ENCODE results near the gene SRCAP.

SRCAP gene

DNA sequence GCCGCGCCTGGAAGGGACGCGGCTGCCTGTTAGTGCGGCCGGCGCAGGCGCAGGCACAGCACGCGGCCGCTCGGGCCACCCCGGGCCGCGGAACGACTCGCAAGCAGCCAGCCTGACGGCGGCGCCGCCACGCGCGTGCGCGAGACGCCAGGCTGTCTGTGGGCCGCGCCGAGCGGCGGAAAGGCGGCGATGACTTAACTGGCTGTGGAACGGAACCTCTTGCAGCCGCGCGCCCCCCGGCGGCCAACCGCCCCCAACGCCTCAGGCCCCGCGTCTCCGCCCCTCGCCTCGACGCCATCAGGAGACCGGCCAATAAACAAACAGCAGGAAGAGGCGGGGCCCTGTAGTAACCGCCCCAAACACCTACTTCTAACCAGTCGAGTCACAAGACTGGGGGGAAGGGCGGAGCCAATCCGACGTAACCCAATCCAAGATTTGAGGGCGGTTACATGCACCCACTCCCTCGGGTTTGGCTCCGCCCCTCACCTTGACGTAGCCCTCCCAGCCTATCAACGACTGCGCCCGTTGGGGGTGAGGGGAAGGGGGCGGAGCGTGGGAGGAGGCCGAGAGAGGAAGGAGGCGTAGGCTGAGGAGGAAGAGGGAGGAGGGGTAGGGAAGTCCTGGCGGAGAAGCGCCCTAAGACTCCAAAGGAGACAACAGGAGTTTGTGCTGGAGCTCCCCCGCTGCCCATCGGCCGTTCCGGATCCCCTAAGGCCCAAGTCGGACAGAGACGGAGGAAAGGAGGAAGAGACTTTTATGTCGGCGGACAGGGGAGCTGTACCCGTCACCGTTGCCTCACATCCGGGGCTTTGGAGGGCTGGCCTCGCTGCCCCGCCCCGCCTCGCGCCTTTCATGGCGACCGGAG, 40.9 kb upstream of the SRCAP start, which contains the start of gene FBRS:
TSS of gene FBRS (plus strand) at position 566 of the 865 bp plus-strand sequence. CDS start 1,088 bp downstream, outside the sequence.
- Mint-ChIP-seq H3K4me1 (peaks cover 28% of the 10 kb centered on the region), H3K9me3 (no peaks in the 10 kb centered on the region), H3K27ac (peak within 1 kb of the TSS; percentile 99 to 100 (median 100)), H3K36me3 (ENCODE audit: low read depth) (peaks cover 33% of the 10 kb centered on the region), H3K27me3 (ENCODE audit: low read depth) (peaks cover 4% of the 10 kb centered on the region), H3K4me3 (peak within 1 kb of the TSS; percentile 94 to 96 (median 96))
- peak; percentile 84 to 89 (median 86) for TF ChIP-seq CTCF (IDR thresholded peaks at IDR 0.05; ENCODE audit: unreplicated experiment in 3 of 3)

GRCh38 chr16:30658731-30659506, 40.1 kb upstream of the SRCAP start:
- peak in 1 of 3 experiments; percentile 37 for TF ChIP-seq CTCF (IDR thresholded peaks at IDR 0.05; ENCODE audit: unreplicated experiment in 3 of 3)
- Mint-ChIP-seq H3K9me3 (no peaks in the 10 kb centered on the region), H3K27ac (peak overlapping the region; percentile 99 to 100 (median 100)), H3K27me3 (ENCODE audit: low read depth) (peaks cover 4% of the 10 kb centered on the region), H3K4me3 (peak overlapping the region; percentile 94 to 96 (median 96)), H3K36me3 (ENCODE audit: low read depth) (peaks cover 41% of the 10 kb centered on the region), H3K4me1 (peaks cover 36% of the 10 kb centered on the region)

DNA sequence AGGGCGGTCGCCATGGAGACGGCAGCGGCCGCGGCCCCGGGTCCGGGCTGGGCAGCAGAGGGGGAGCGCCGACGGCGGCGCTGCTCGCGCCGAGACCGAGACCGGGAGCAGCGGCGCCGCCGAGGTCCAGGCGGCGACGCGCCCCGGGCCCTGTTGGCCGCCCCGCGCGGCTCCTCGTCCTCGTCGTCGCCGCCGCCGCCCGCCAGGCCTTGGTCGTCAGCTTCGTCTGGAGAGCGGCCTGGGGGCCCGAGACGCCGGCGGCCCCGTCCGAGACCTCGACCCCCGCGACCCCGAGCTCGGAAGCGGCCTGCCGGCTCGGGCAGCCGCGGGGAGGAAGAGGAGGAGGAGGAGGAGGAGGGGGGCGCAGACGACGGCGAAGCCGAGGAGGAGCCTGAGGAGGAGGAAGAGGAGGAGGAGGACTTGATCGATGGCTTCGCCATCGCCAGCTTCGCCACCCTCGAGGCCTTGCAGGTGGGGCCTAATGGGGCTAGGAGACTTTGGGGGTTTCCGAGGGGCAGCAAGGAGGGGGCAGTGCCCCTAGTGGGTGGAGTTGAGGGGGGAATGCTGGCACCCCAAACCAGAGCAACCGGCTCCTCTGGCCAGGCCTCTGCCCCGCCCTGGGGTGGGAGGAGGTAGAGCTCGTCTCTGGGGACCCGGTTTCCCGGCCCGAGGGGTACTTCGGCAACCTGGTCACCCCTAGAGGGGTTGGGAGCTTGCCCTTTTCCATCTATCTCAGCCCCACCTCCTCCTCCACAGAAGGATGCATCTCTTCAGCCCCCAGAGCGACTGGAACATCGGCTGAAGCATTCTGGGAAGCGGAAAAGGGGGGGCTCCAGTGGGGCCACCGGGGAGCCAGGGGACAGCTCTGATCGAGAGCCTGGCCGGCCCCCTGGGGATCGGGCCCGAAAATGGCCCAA, 39.2 kb upstream of the SRCAP start:
- peaks cover 36% of the 10 kb centered on the region for H3K4me1 Mint-ChIP-seq
- TF ChIP-seq CTCF (IDR thresholded peaks at IDR 0.05; ENCODE audit: unreplicated experiment in 3 of 3): no peak
- H3K27ac Mint-ChIP-seq: peak overlapping the region; percentile 49 to 73 (median 62)
- peaks cover 37% of the 10 kb centered on the region for H3K36me3 Mint-ChIP-seq (ENCODE audit: low read depth)
- H3K9me3 Mint-ChIP-seq: no peaks in the 10 kb centered on the region
- peak overlapping the region; percentile 71 to 86 (median 83) for H3K4me3 Mint-ChIP-seq
- H3K27me3 Mint-ChIP-seq (ENCODE audit: low read depth): peaks cover 4% of the 10 kb centered on the region

- no peaks in the 10 kb centered on the region for H3K9me3 Mint-ChIP-seq
- peak overlapping the region; percentile 49 to 73 (median 62) for H3K27ac Mint-ChIP-seq
- peaks cover 4% of the 10 kb centered on the region for H3K27me3 Mint-ChIP-seq (ENCODE audit: low read depth)
- no peak for TF ChIP-seq CTCF (IDR thresholded peaks at IDR 0.05; ENCODE audit: unreplicated experiment in 3 of 3)
- H3K4me1 Mint-ChIP-seq: peaks cover 36% of the 10 kb centered on the region
- H3K36me3 Mint-ChIP-seq (ENCODE audit: low read depth): peaks cover 45% of the 10 kb centered on the region
- H3K4me3 Mint-ChIP-seq: peak overlapping the region; percentile 71 to 86 (median 83)
Measured at GRCh38 chr16:30660424-30661261, 38.3 kb upstream of the SRCAP start.

DNA sequence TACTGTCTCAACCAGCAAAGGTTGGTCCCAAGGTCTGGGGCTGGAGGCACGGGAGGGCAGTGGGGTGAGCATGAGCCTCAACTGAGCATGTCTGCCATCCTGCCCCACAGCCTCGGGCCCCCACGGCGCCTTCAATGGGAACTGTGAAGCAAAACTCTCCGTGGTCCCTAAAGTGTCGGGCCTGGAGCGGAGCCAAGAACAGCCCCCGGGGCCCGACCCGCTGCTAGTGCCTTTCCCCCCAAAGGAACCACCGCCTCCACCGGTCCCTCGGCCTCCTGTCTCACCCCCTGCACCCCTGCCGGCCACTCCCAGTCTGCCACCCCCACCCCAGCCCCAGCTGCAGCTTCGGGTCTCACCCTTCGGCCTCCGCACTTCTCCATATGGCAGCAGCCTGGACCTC, 36.5 kb upstream of the SRCAP start:
- Mint-ChIP-seq H3K36me3 (ENCODE audit: low read depth) (peaks cover 51% of the 10 kb centered on the region), H3K4me1 (peaks cover 32% of the 10 kb centered on the region), H3K27ac (no peak overlapping the region), H3K27me3 (ENCODE audit: low read depth) (peaks cover 4% of the 10 kb centered on the region), H3K9me3 (no peaks in the 10 kb centered on the region), H3K4me3 (peak overlapping the region; percentile 71 to 86 (median 83))
- no peak for TF ChIP-seq CTCF (IDR thresholded peaks at IDR 0.05; ENCODE audit: unreplicated experiment in 3 of 3)
